Measurements from ENCODE around the gene KIAA0586. TPM values are rescaled to one million over a fixed set of nuclear protein-coding genes. Genes with fewer than 3 reads are reported as not detected.

Gene KIAA0586
- total RNA-seq, 1 experiment from 2014 or later, result 20.9 TPM

GRCh38 chr14:58488550-58488949 is 61.0 kb downstream of the KIAA0586 start:
- WGBS (ENCODE audit: extremely low coverage, insufficient read length, low lambda C conversion rate), result no CpG with 5 or more reads among the region's 1 CpG
- Histone ChIP-seq H3K14ac (ENCODE audit: insufficient read depth, low read length) (no peak overlapping the region), H4K20me1 (ENCODE audit: control insufficient read depth, insufficient read depth, insufficient read length) (no peaks in the 10 kb centered on the region), H3K23ac (ENCODE audit: insufficient read length, low read depth, low read length) (no peak overlapping the region), H2AK5ac (ENCODE audit: insufficient read length, low read length) (no peak overlapping the region), H4K91ac (ENCODE audit: insufficient read length, low read depth, low read length) (no peak overlapping the region), H4K5ac (ENCODE audit: insufficient read length, low read depth, low read length) (no peak overlapping the region), H3K27me3 (ENCODE audit: insufficient read depth, low read length) (no peaks in the 10 kb centered on the region), H2BK120ac (ENCODE audit: low read depth, low read length, poor library complexity, severe bottlenecking) (no peak overlapping the region), H3K18ac (ENCODE audit: insufficient read length, low read depth, low read length) (no peak overlapping the region), H2BK15ac (ENCODE audit: low read depth, low read length) (no peak overlapping the region), H4K8ac (replicated peaks; ENCODE audit: insufficient read length, low read depth, low read length) (no peak overlapping the region), H3K4me1 (ENCODE audit: insufficient read depth, low read length) (no peaks in the 10 kb centered on the region), H3K4me2 (ENCODE audit: insufficient read depth, insufficient read length, low read length) (no peak overlapping the region), H3K9ac (ENCODE audit: extremely low read depth, insufficient read length, low read length) (no peak overlapping the region), H3T11ph (ENCODE audit: low read length) (no peak overlapping the region), H3K56ac (ENCODE audit: insufficient read length, low read depth, low read length) (no peak overlapping the region), H3K9me3 (ENCODE audit: control insufficient read depth, low read depth, low read length) (no peaks in the 10 kb centered on the region), H3K4ac (ENCODE audit: low read depth, low read length) (no peak overlapping the region), H3K23me2 (ENCODE audit: insufficient read length, low read depth, low read length, poor library complexity, severe bottlenecking) (no peaks in the 10 kb centered on the region), H2BK5ac (ENCODE audit: insufficient read length, low read length) (no peak overlapping the region), H3K79me1 (ENCODE audit: insufficient read depth, low read depth, low read length, poor library complexity, severe bottlenecking) (no peaks in the 10 kb centered on the region), H2BK12ac (ENCODE audit: insufficient read length, low read depth, low read length) (no peak overlapping the region), H2AFZ (ENCODE audit: low read length) (no peak overlapping the region), H3K79me2 (ENCODE audit: insufficient read depth, low read length) (no peaks in the 10 kb centered on the region), H2BK20ac (ENCODE audit: low read depth, low read length, poor library complexity, severe bottlenecking) (no peak overlapping the region), H3K27ac (ENCODE audit: insufficient read length, low read depth, low read length) (no peak overlapping the region)
- H3K9me3 Mint-ChIP-seq, result no peaks in the 10 kb centered on the region
- H3K36me3 Mint-ChIP-seq (ENCODE audit: insufficient read depth in 1 of 3, low read depth in 3 of 3), result peaks cover 2 to 15% (median 14%) of the 10 kb centered on the region in 3 experiments; a peak in 5 of 7 replicates
- TF ChIP-seq, protein P1, sequence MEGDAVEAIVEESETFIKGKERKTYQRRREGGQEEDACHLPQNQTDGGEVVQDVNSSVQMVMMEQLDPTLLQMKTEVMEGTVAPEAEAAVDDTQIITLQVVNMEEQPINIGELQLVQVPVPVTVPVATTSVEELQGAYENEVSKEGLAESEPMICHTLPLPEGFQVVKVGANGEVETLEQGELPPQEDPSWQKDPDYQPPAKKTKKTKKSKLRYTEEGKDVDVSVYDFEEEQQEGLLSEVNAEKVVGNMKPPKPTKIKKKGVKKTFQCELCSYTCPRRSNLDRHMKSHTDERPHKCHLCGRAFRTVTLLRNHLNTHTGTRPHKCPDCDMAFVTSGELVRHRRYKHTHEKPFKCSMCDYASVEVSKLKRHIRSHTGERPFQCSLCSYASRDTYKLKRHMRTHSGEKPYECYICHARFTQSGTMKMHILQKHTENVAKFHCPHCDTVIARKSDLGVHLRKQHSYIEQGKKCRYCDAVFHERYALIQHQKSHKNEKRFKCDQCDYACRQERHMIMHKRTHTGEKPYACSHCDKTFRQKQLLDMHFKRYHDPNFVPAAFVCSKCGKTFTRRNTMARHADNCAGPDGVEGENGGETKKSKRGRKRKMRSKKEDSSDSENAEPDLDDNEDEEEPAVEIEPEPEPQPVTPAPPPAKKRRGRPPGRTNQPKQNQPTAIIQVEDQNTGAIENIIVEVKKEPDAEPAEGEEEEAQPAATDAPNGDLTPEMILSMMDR (conservative IDR thresholded peaks at IDR 0.05), result no peak
- H3K4me3 Mint-ChIP-seq, result no peak overlapping the region
- H3K27ac Mint-ChIP-seq, result peak overlapping the region in 1 of 3 experiments; percentile 57; a peak in 1 of 7 replicates
- no peak for DNase-seq
- no peaks in the 10 kb centered on the region for H3K4me1 Mint-ChIP-seq
- no peaks in the 10 kb centered on the region for H3K27me3 Mint-ChIP-seq (ENCODE audit: low read depth)
